GM23248 (cell line): ENCODE measurements around the gene RPS15.

Source experiments
- EZH2 ChIP-seq: fragments of 200-600 bp; sonication (generic); IDR thresholded peaks from 2 replicates; pipeline ENCODE4 v1.6.1; 2018; ENCODE audit warnings: antibody characterized with exemption, mild to moderate bottlenecking; ENCODE audit not compliant: insufficient read depth, poor library complexity, severe bottlenecking
- EZH2phosphoT487 ChIP-seq: fragments of 200-600 bp; sonication (generic); IDR thresholded peaks from 2 replicates; pipeline ENCODE4 v1.6.1; 2018; ENCODE audit warnings: antibody characterized with exemption, moderate library complexity, mild to moderate bottlenecking, low read depth; ENCODE audit not compliant: insufficient read depth

- TF ChIP-seq EZH2 (no peak), EZH2phosphoT487 (no peak)
Observed at GRCh38 chr19:1390890-1391423, 47.2 kb upstream of the RPS15 start.
